ENCODE data around the gene SFSWAP. TPM values are rescaled to one million over a fixed set of nuclear protein-coding genes. Genes with fewer than 3 reads are reported as not detected.

The SFSWAP gene
- total RNA-seq, 1 experiment from 2014 or later = 48.1 TPM

- Histone ChIP-seq H3K14ac (ENCODE audit: insufficient read depth, low read length) (no peak overlapping the region), H3K4me1 (ENCODE audit: insufficient read depth, low read length) (no peaks in the 10 kb centered on the region), H3K79me1 (ENCODE audit: insufficient read depth, low read depth, low read length, poor library complexity, severe bottlenecking) (no peaks in the 10 kb centered on the region), H2AK5ac (ENCODE audit: insufficient read length, low read length) (no peak overlapping the region), H3K23ac (ENCODE audit: insufficient read length, low read depth, low read length) (no peak overlapping the region), H4K91ac (ENCODE audit: insufficient read length, low read depth, low read length) (no peak overlapping the region), H3K18ac (ENCODE audit: insufficient read length, low read depth, low read length) (no peak overlapping the region), H3K23me2 (ENCODE audit: insufficient read length, low read depth, low read length, poor library complexity, severe bottlenecking) (no peaks in the 10 kb centered on the region), H2BK5ac (ENCODE audit: insufficient read length, low read length) (no peak overlapping the region), H4K8ac (replicated peaks; ENCODE audit: insufficient read length, low read depth, low read length) (no peak overlapping the region), H3K27me3 (ENCODE audit: insufficient read depth, low read length) (no peaks in the 10 kb centered on the region), H2BK12ac (ENCODE audit: insufficient read length, low read depth, low read length) (no peak overlapping the region), H3K79me2 (ENCODE audit: insufficient read depth, low read length) (no peaks in the 10 kb centered on the region), H3K56ac (ENCODE audit: insufficient read length, low read depth, low read length) (no peak overlapping the region), H2AFZ (ENCODE audit: low read length) (no peak overlapping the region), H4K20me1 (ENCODE audit: control insufficient read depth, insufficient read depth, insufficient read length) (no peaks in the 10 kb centered on the region), H2BK120ac (ENCODE audit: low read depth, low read length, poor library complexity, severe bottlenecking) (no peak overlapping the region), H2BK15ac (ENCODE audit: low read depth, low read length) (no peak overlapping the region), H3K9me3 (ENCODE audit: control insufficient read depth, low read depth, low read length) (no peaks in the 10 kb centered on the region), H3K9ac (ENCODE audit: extremely low read depth, insufficient read length, low read length) (no peak overlapping the region), H2BK20ac (ENCODE audit: low read depth, low read length, poor library complexity, severe bottlenecking) (no peak overlapping the region), H4K5ac (ENCODE audit: insufficient read length, low read depth, low read length) (no peak overlapping the region), H3K4ac (ENCODE audit: low read depth, low read length) (no peak overlapping the region), H3T11ph (ENCODE audit: low read length) (no peak overlapping the region), H3K4me2 (ENCODE audit: insufficient read depth, insufficient read length, low read length) (no peak overlapping the region), H3K27ac (ENCODE audit: insufficient read length, low read depth, low read length) (no peak overlapping the region)
- Mint-ChIP-seq H3K4me3 (no peak overlapping the region), H3K27ac (no peak overlapping the region), H3K36me3 (ENCODE audit: insufficient read depth in 1 of 3, low read depth in 3 of 3) (peaks cover 5 to 6% (median 6%) of the 10 kb centered on the region in 3 experiments), H3K9me3 (peaks cover 2 to 3% of the 10 kb centered on the region in 2 experiments; a peak in 2 of 5 replicates), H3K27me3 (ENCODE audit: low read depth) (peaks cover 3% of the 10 kb centered on the region), H3K4me1 (peaks cover 4 to 10% of the 10 kb centered on the region in 2 experiments)
- no peak for TF ChIP-seq CTCF (conservative IDR thresholded peaks at IDR 0.05)
- WGBS (ENCODE audit: extremely low coverage, insufficient read length, low lambda C conversion rate) = no CpG with 5 or more reads among the region's 7 CpGs
- DNase-seq = no peak
Observed at GRCh38 chr12:131806674-131807073, 95.8 kb downstream of the SFSWAP start.

All from H9 (cell line).